Measurements from ENCODE around the gene SMIM36. TPM values are rescaled to one million over a fixed set of nuclear protein-coding genes. Genes with fewer than 3 reads are reported as not detected.

The SMIM36 gene
- total RNA-seq, 2 donors from 2014 or later: not detected

GRCh38 chr17:55416000-55416399 is 95.3 kb downstream of the SMIM36 start:
- Histone ChIP-seq H3K27me3 (ENCODE audit: control insufficient read depth, insufficient read depth, low read length, poor library complexity, severe bottlenecking) (no peaks in the 10 kb centered on the region), H3K9me3 (ENCODE audit: control insufficient read depth, low read length) (peaks cover 6% of the 10 kb centered on the region), H3K4me3 (ENCODE audit: low read length) (no peak overlapping the region), H3K9ac (ENCODE audit: extremely low read depth, low read length, poor library complexity, severe bottlenecking) (no peak overlapping the region), H3K4me1 (ENCODE audit: control insufficient read depth, insufficient read depth, low read length) (no peaks in the 10 kb centered on the region), H3K36me3 (ENCODE audit: control insufficient read depth, insufficient read depth, low read length) (peaks cover 45% of the 10 kb centered on the region), H3K27ac (ENCODE audit: low read depth, low read length) (no peak overlapping the region)
- H3K36me3 Mint-ChIP-seq (ENCODE audit: low read depth): peaks cover 53% of the 10 kb centered on the region
- H3K27me3 Mint-ChIP-seq (ENCODE audit: insufficient read depth): no peaks in the 10 kb centered on the region
- H3K27ac Mint-ChIP-seq: no peak overlapping the region
- TF ChIP-seq CTCF (conservative IDR thresholded peaks at IDR 0.05): no peak
- peaks cover 20% of the 10 kb centered on the region for H3K4me1 Mint-ChIP-seq
- H3K4me3 Mint-ChIP-seq: no peak overlapping the region
- H3K9me3 Mint-ChIP-seq: no peaks in the 10 kb centered on the region
- no peak for DNase-seq

- Histone ChIP-seq H3K9me3 (ENCODE audit: control insufficient read depth, low read length) (peaks cover 6% of the 10 kb centered on the region), H3K4me1 (ENCODE audit: control insufficient read depth, insufficient read depth, low read length) (no peaks in the 10 kb centered on the region), H3K27ac (ENCODE audit: low read depth, low read length) (no peak overlapping the region), H3K27me3 (ENCODE audit: control insufficient read depth, insufficient read depth, low read length, poor library complexity, severe bottlenecking) (no peaks in the 10 kb centered on the region), H3K4me3 (ENCODE audit: low read length) (no peak overlapping the region), H3K9ac (ENCODE audit: extremely low read depth, low read length, poor library complexity, severe bottlenecking) (no peak overlapping the region), H3K36me3 (ENCODE audit: control insufficient read depth, insufficient read depth, low read length) (peaks cover 55% of the 10 kb centered on the region)
- WGBS, 2 experiments (ENCODE audit: insufficient coverage in 1 of 2, insufficient read length in 1 of 2): 87% methylated on average over 4 of the region's 4 CpGs; no CpG with 5 or more reads in 1 of the 2 experiments
- no peak overlapping the region for H3K27ac Mint-ChIP-seq
- no peak for TF ChIP-seq CTCF (conservative IDR thresholded peaks at IDR 0.05)
- no peak overlapping the region for H3K4me3 Mint-ChIP-seq
- no peaks in the 10 kb centered on the region for H3K27me3 Mint-ChIP-seq (ENCODE audit: insufficient read depth)
- peaks cover 62% of the 10 kb centered on the region for H3K36me3 Mint-ChIP-seq (ENCODE audit: low read depth)
- no peaks in the 10 kb centered on the region for H3K9me3 Mint-ChIP-seq
- peaks cover 13% of the 10 kb centered on the region for H3K4me1 Mint-ChIP-seq
- no peak for DNase-seq
These were observed 96.3 kb downstream of the SMIM36 start for GRCh38 chr17:55414983-55415382.

GRCh38 chr17:55413825-55414489 is 97.3 kb downstream of the SMIM36 start:
- Histone ChIP-seq H3K4me1 (ENCODE audit: control insufficient read depth, insufficient read depth, low read length) (no peaks in the 10 kb centered on the region), H3K4me3 (ENCODE audit: low read length) (no peak overlapping the region), H3K9me3 (ENCODE audit: control insufficient read depth, low read length) (peaks cover 6% of the 10 kb centered on the region), H3K27me3 (ENCODE audit: control insufficient read depth, insufficient read depth, low read length, poor library complexity, severe bottlenecking) (no peaks in the 10 kb centered on the region), H3K9ac (ENCODE audit: extremely low read depth, low read length, poor library complexity, severe bottlenecking) (no peak overlapping the region), H3K27ac (ENCODE audit: low read depth, low read length) (no peak overlapping the region), H3K36me3 (ENCODE audit: control insufficient read depth, insufficient read depth, low read length) (peaks cover 60% of the 10 kb centered on the region)
- no peak overlapping the region for H3K27ac Mint-ChIP-seq
- H3K9me3 Mint-ChIP-seq: no peaks in the 10 kb centered on the region
- H3K27me3 Mint-ChIP-seq (ENCODE audit: insufficient read depth): no peaks in the 10 kb centered on the region
- H3K4me3 Mint-ChIP-seq: no peak overlapping the region
- DNase-seq: no peak
- peaks cover 69% of the 10 kb centered on the region for H3K36me3 Mint-ChIP-seq (ENCODE audit: low read depth)
- peaks cover 8% of the 10 kb centered on the region for H3K4me1 Mint-ChIP-seq
- no peak for TF ChIP-seq CTCF (conservative IDR thresholded peaks at IDR 0.05)
- WGBS, 2 experiments (ENCODE audit: insufficient coverage in 1 of 2, insufficient read length in 1 of 2): 90 to 100% methylated on average over 4 to 8 of the region's 8 CpGs
